Activated naive CD4-positive, alpha-beta T cell treated with anti-CD3 and anti-CD28 coated beads, Interleukin-2, amount 50 U/mL, for 16 hours (primary cell): ENCODE results near the gene MAB21L4.

ENCODE experiments used
- DNase-seq: peaks from one replicate; pipeline ENCODE4 v3.0.0-alpha.2; 2020

MAB21L4 gene

GRCh38 chr2:240875228-240876034 is 20.5 kb downstream of the MAB21L4 start:
- DNase-seq, result no peak

- DNase-seq, result no peak
Measured at GRCh38 chr2:240874715-240875227, 21.2 kb downstream of the MAB21L4 start.

DNA sequence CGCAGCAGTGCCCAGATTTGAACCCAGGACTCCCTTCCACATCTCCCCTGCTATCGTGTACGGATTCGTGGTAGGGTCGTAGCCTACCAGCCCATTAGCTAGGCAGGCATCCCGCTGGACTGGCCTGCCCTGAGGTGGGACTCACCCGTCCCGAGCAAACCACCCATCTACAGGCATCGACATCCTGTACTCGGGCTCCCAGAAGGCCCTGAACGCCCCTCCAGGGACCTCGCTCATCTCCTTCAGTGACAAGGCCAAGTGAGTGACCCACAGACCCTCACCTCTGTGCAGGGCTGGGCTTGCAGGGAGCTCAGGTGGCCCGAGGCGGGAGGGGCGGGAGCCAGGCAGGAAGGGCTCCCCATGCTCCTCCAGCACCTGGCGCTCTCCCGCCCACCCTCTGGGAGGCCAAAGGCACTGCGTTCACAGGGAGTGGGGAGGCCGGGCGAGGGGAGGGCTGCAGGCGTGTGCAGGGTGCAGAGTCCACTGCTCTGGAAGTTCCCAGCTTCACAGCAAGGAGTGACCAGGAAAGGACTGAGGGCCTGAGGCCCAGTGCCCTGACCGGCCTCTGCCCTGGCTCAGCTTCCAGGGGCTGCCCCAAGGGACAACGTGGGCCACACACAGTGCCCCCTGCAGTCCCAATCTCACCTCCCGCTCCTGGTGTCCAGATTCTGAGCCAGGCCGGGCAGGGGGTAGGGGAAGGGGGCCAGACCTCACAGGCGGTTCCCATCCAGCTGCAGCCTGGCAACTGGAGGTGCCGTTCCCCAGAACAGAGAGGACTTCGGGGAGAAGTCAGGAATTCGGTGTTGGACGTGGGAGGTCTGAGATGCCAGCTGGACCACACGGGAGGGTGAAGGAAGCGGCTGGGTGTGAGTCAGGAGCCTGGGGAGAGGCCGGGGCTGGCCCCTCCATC is 21.9 kb downstream of the MAB21L4 start:
- no peak for DNase-seq

DNA sequence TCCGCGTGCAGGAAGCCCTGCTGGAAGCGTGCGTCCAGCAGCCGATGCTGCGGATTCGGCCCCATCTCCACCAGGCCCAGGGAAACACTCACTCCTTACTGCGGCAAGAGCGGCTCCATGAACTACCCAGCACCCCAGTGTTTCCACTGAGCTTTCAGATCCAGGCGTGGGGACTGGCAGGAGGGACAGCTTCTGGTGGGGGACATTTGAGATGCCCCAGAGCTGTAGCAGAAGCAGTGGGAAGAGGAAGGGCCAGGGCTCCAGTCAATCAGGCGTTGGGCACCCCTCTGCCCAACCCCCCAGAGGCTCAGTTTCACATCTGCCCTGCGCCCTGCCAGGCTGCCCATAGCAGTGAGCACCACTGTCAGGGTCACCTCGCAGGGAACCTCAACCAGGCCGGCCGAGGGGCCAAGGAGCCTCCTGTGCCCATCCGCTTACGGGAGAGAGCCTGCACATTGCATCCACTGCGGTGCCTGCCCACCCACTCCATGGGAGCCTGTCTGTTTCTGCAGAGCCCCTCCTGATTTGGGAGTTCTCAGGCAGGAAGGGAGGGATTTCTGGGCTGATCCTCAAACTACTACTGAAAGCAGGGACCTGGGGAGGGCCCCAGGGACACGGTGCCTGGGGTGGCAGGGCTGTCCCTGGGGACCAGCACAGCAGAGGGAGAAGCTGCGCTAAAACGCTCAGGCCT is 22.7 kb downstream of the MAB21L4 start:
- no peak for DNase-seq

DNA sequence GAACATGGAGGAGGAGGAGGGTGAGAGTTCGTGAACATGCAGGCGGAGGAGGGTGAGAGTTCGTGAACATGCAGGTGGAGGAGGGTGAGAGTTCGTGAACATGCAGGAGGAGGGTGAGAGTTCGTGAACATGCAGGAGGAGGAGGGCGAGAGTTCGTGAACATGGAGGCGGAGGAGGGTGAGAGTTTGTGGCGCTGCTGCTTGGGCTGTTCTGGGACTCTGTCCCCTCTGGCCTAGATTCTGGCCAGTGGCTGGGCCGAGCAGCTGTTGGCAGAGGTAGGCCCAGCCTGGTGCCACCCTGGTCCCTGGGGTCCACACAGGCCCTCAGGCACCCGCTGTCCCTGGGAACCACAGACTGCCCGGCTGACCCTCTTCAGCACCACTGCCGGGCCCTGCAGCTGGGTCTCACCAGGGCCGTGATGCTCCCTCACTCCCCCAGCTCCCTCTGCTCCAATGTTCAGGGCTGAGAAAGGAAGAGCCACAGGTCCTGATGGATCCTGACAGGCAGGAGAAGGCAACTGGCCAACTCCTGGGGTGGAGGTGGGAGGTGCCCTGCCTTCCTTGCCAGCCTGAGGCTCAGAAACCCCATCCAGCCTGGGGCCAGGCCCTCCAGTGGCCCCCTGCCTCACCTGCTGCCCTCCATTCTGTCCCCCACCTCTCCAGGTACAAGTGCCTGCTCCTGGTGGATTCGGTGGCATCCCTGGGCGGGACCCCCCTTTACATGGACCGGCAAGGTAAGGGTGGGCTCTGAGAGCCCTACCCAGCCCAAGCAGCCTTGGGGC is 23.4 kb downstream of the MAB21L4 start:
- no peak for DNase-seq

DNA sequence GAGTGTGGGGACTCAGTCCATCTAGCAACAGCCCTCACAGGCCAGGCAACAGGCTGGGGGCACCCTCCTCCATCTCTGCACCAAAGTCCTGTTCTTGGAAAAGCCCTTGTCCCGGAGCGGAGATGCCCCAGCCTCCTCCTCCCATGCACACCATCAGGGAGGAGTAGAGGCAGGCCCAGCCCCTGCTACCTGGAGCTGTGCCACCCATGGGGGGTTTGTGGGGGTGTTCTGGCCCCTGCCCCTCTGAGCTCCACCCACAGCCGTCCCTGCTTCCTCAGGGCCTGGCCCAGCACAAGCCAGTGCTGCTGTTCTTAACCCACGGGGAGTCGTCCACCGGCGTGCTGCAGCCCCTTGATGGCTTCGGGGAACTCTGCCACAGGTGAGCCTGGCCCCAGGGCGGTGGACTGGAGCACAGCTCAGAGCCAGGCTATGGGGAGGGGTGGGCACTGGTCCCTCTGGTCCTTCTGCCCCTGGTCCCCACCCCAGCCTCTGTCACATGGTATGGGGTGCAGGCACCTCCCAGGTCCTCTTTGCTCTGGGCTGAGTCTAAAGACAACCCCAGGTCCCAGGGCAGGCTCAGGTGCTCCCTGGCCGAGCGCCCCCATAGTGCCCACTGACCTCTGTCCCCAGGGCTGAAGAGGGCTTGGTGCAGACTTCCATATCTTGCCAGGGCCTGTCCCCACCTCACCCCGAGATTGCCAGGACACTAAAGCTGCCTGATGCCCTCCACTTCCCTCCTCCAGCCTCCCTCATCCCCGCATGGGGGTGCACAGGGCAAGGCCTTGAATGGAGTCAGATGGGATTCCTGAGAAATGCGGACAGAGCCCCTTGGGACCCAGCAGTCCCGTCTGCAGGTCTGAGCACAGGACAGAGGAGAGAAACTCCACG is 24.6 kb downstream of the MAB21L4 start:
- DNase-seq, result no peak

GRCh38 chr2:240869956-240870875 is 25.7 kb downstream of the MAB21L4 start:
- DNase-seq, result no peak

DNA sequence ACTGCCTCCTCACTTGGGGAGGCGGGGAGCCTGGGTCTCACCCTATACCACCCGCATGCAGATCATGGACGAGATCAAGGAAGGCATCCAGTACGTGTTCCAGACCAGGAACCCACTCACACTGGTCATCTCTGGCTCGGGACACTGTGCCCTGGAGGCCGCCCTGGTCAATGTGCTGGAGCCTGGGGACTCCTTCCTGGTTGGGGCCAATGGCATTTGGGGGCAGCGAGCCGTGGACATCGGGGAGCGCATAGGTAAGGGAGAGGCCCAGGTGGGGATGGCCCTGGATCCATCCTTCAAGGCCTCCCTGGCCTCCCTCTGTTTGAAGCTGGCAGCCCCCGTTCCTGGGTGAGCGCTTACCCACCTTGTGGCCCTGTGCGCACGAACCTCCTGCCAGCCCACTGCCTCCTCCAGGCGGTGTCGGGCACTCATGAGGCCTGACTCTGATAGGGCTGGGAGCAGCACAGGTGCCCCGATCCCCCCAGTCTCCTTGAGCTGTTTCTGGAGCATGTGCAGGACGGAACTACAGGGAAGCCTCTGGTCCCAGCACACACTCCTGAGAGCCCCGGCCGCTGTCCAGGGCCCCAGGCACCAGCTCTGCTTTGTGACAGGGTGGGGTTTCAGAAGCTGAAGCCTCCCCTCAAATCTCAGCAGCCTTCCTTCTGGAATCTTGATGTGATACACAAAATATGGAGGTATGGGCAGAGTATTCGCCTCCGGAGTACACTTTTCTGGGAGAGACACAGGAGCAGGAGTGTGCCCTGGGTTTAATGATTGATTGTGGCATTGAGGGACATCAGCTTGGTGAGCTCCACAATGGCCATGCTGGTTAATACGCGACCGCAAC is 26.6 kb downstream of the MAB21L4 start:
- no peak for DNase-seq

GRCh38 chr2:240868286-240869108 is 27.5 kb downstream of the MAB21L4 start, which contains the start of gene AGXT:
Gene AGXT (plus strand): TSS chr2:240868824. CDS start chr2:240868866, 42 bp downstream.
- no peak for DNase-seq

- no peak for DNase-seq
Measured at GRCh38 chr2:240865391-240865790, 30.6 kb downstream of the MAB21L4 start.

GRCh38 chr2:240864475-240864874 is 31.5 kb downstream of the MAB21L4 start:
- DNase-seq, result no peak

DNA sequence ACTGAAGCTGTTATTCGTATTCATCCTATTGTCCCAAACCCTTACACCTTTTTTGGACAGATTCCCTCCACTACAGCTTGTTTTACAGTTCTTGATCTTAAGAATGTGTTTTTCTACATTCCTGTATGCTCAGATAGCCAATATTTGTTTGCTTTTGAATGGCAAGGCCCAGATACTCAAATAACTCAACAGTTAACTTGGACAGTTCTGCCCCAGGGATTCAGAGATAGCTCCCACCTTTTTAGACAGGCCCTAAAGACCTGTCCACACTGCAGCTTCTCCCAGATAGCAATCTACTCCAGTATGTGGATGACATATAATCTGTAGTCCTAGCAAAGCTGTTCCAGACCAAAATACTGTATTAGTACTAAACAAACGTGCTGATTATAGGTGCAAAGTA is 34.4 kb downstream of the MAB21L4 start:
- DNase-seq, result no peak

DNA sequence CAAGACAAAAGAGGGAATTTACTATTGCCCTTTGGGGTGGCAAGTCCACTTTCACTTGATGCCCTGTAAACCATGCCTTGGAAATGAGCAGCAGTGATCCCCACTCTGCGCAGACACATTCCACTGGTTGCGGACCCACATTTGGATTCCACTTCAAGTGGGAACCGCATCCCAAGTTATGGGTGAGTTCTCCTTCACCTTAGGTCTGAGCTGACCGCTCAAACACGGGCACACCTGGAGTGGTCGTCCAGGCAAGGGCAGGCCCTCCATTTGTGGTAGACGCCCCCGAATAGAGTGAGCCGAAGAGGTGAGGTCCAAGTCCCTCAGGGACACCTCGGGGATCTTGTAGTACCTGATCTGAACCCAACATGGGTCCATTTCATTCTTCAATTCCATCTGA is 37.1 kb downstream of the MAB21L4 start:
- DNase-seq, result no peak

GRCh38 chr2:240858321-240858720 is 37.6 kb downstream of the MAB21L4 start:
- DNase-seq, result no peak

DNA sequence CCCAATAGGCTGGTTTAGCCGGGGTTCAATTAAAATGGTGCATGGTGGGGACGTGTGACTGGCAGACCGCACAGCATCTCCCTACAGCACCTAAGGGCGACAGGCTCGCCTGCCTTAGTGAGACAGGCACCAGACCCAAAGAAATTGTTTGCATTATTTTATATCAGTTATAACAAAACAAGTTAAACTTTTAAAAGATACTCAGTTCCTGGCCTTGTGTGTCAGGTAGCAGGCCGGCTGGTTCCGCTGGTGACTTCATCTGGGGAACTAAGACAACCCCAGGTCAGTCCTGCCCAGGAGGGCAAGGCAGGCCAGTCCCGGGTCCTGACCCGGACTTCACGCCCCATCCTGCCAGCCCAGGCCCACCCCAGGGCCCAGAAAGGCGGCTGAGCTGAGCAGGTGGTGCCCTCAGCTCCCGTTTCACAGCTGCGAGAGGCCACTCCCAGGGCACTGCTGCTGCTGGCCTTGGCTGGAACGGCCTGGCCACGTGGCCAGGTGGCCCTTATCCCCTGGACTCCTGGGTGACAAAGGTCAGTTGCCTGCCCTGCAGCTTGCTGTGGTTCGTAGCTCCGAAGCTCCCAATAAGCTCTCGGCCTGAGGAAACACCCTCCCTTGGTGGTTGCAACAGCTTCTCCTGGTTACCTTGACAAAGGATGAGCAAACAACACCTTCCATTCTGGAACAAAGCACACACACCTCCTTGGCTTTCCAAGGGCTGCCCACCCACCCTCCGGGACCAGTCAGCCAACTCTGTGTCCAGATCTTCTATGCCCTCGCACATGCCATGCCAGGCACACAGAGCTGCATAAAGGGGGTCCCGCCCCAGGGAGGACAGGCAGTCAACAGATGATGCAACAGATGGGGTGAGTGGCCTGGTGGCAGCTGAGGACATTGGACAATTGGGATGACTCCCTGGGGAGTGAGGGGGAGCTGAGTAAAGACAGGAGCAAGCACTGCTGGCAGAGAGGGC is 38.6 kb downstream of the MAB21L4 start:
- DNase-seq, result no peak

- no peak for DNase-seq
Measured at GRCh38 chr2:240856151-240856980, 39.6 kb downstream of the MAB21L4 start.
